GM18868 (cell line): ENCODE data around the gene PCGF3.

ENCODE experiments used
- ATAC-seq: cut with Tn5 transposase; IDR thresholded peaks from one replicate; pipeline ENCODE4 v1.9.1; 2021; ENCODE audit warnings: mild to moderate bottlenecking, moderate library complexity; ENCODE audit not compliant: unreplicated experiment

Gene PCGF3

GRCh38 chr4:705278-706082 is at the start of gene PCGF3:
Gene PCGF3, plus strand, starts transcription at chr4:705832. Its CDS starts 27,849 bp downstream, at chr4:733681.
- ATAC-seq: peak; percentile 94

GRCh38 chr4:656436-657337 is 48.9 kb upstream of the PCGF3 start:
- no peak for ATAC-seq

- ATAC-seq: no peak
Observed at GRCh38 chr4:657338-657833, 48.2 kb upstream of the PCGF3 start.

GRCh38 chr4:657834-658667 is 47.6 kb upstream of the PCGF3 start:
- ATAC-seq: no peak

GRCh38 chr4:658681-659667 is 46.7 kb upstream of the PCGF3 start:
- ATAC-seq: no peak

- ATAC-seq: no peak
Observed at GRCh38 chr4:659851-660250, 45.8 kb upstream of the PCGF3 start.

- ATAC-seq: no peak
Observed at GRCh38 chr4:660401-660800, 45.2 kb upstream of the PCGF3 start.

GRCh38 chr4:661231-661630 is 44.4 kb upstream of the PCGF3 start:
- ATAC-seq: no peak

- no peak for ATAC-seq
Observed at GRCh38 chr4:661881-662761, 43.5 kb upstream of the PCGF3 start.

GRCh38 chr4:663046-663437 is 42.6 kb upstream of the PCGF3 start:
- peak; percentile 13 for ATAC-seq

GRCh38 chr4:663438-664428 is 41.9 kb upstream of the PCGF3 start:
- ATAC-seq: peak; percentile 67

- no peak for ATAC-seq
Observed at GRCh38 chr4:664713-665231, 40.9 kb upstream of the PCGF3 start.

- ATAC-seq: no peak
Observed at GRCh38 chr4:665381-665750, 40.3 kb upstream of the PCGF3 start.

- no peak for ATAC-seq
Observed at GRCh38 chr4:665751-666435, 39.7 kb upstream of the PCGF3 start.

GRCh38 chr4:666436-666810 is 39.2 kb upstream of the PCGF3 start:
- ATAC-seq: no peak

GRCh38 chr4:666822-667544 is 38.6 kb upstream of the PCGF3 start:
- ATAC-seq: no peak
